MV-4-11 (cell line): ENCODE data around the gene PTTG1.

Source experiments
- DNase-seq: peaks from one replicate; lab custom pipeline; 2025; lab: John Stamatoyannopoulos, UW

The PTTG1 gene

DNA sequence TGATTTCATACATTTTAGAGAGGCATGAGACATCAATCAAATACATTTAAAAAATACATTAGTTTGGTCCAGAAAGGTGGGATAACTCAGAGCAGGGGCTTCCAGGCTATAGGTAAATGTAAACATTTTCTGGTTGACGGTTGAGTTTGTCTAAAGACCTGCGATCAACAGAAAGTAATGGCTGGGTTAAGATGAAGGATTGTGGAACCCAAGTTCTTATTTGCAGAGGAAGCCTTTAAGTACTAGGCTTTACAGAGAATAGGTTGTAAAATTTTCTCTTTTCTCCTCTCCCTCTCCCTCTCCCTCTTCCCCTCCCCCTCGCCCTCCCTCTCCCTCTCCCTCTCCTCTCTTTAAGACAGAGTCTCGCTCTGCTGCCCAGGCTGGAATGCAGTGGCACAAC is 50.8 kb downstream of the PTTG1 start:
- DNase-seq = no peak

DNA sequence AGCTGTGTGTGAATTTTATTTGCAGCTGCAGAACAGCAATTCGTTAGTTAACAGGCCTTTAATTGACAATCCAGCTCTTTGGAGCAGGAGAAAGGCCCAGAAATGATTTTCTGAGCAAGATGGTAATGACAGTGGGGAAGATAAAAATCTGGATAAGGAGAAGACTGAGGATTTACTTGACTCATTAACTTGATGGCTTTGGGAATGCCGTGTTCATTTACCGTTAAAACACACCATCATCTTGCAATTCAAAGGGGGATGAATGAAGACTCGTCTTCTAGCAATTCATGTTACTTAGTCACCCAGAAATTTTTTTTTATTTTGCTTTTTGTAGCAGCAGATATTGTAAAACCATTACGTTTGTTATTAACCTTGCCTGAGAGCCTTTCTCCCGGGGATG is 52.0 kb downstream of the PTTG1 start:
- no peak for DNase-seq

DNA sequence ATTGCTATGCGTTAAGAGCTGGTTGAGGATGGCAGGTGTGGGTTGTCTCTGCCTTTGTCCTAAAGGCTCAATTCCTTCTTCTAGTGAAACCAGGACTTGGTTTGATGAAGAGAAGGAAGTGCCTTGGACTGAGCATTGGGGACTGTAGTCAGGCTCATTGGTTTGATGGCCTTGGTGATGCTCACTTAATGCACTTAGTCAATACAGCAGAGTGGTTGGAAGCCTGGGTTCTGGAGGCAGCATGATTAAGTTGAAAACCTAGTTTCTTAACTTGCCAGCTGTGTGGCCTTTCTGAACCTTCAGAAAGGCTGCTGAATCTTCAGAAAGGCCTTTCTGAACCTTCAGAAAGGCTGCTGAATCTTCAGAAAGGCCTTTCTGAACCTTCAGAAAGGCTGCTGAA is 52.4 kb downstream of the PTTG1 start:
- DNase-seq = no peak

DNA sequence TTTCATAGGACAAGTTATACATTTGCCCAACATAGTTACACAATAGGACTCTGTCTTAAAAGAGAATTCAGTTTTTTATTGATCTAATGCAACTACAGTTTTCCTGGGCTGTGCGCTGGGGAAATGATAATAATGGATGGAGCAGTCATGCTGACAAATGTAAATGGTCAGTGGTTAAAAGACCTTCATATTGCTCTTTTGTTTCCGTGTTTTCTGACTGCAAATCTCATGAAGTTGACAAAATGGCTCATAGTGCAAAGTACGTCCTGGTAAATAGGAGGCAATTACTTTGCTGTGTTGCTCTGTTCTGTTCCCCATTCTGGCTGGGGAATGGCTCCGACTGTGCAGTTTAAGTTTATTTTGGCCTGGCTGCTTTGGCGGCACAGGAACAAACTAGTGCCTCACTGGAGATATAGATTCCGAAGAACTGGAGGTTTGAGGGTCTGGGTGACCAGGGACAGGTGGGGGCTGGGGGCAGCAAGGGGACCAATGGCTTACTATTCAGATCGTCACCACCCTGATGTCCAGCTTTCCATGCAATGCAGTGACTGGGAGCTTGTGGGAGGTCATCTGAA is 54.3 kb downstream of the PTTG1 start:
- no peak for DNase-seq

- DNase-seq = no peak
Measured at GRCh38 chr5:160477266-160477970, 55.8 kb downstream of the PTTG1 start.

DNA sequence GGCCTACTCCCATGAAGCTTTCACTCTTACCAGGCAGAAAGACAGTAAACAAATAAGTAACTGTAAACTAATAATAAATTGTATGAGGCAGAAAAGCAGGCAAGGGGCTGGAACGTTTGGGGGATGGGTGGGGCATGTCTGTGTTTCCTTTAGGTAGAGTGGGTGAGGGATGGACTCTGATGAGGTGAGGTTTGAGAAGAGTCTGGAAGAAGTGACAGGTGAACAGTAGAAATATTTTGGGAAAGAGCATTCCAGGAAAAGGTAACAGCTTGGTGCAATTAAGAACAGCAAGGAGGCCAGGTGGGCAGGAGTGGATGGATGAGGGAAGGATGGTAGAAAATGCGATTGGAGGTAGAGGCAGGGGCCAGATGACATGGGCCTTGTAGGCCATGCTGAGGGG is 56.5 kb downstream of the PTTG1 start:
- DNase-seq = no peak
